GM20431 (cell line): ENCODE data around the gene DNAH10.

Experiments used
- in situ Hi-C: fragments of 300-500 bp; cut with MseI, MboI; formaldehyde crosslinking; loops from one replicate; pipeline ENCODE4 v1.15.0; 2020; ENCODE audit warnings: low sequenced_read_pairs; ENCODE audit not compliant: unreplicated experiment

The DNAH10 gene, protein sequence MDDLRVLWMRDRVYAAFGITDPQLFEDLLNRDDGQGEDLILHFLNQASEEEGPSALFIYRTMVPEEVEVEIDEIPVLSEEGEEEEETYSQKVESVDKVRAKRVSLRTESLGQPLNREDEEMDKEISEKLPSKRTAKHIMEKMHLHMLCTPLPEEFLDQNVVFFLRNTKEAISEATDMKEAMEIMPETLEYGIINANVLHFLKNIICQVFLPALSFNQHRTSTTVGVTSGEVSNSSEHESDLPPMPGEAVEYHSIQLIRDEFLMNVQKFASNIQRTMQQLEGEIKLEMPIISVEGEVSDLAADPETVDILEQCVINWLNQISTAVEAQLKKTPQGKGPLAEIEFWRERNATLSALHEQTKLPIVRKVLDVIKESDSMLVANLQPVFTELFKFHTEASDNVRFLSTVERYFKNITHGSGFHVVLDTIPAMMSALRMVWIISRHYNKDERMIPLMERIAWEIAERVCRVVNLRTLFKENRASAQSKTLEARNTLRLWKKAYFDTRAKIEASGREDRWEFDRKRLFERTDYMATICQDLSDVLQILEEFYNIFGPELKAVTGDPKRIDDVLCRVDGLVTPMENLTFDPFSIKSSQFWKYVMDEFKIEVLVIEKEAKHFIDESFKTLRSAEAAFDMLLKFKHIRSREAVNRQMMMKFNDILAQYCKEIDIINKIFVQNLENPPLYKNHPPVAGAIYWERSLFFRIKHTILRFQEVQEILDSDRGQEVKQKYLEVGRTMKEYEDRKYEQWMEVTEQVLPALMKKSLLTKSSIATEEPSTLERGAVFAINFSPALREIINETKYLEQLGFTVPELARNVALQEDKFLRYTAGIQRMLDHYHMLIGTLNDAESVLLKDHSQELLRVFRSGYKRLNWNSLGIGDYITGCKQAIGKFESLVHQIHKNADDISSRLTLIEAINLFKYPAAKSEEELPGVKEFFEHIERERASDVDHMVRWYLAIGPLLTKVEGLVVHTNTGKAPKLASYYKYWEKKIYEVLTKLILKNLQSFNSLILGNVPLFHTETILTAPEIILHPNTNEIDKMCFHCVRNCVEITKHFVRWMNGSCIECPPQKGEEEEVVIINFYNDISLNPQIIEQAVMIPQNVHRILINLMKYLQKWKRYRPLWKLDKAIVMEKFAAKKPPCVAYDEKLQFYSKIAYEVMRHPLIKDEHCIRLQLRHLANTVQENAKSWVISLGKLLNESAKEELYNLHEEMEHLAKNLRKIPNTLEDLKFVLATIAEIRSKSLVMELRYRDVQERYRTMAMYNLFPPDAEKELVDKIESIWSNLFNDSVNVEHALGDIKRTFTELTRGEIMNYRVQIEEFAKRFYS (N-terminal part only)

DNA sequence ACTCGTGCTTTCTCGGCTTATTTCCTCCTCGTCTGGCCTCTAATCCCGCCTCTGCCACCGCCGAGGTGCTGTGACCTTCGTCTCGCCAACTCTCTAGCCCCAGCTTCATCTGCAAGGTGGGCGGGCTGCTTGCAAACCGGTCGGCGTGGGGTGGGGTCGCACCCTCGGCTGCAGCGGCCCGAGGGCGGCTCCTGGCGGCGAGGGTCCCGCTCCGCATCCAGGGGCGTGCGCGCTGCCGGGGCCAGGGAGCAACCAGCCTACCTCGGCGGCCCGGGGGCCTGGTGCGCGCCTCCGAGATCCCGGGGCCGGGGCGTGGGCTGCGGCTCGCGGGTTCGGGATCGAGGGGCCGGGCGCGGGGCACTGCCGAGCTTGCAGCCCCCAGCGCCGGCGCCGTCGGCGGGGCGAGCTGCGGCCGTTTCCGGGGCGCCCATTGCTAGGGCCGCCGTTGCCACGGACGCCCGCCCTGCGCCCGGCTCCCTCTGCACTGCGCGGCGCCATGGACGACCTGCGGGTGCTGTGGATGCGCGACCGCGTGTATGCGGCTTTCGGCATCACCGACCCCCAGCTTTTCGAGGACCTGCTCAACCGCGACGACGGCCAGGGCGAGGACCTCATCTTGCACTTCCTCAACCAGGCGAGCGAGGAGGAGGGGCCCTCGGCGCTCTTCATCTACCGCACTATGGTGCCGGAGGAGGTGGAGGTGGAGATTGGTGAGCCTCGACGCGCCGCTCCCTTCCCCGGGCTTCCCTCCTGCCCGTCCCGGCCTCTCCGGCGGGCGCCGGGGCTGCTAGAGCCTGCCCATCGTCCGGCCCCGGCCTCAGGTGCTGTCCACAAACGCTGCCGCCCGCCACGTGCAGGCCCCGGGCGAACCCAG lies at the start of gene DNAH10:
Gene DNAH10, plus strand, starts transcription at position 461 of the 874 bp plus-strand sequence. Its CDS starts 36 bp downstream, at position 497.
- in situ Hi-C loops: no loop called here

GRCh38 chr12:123712780-123713319 lies 49.3 kb upstream of the DNAH10 start:
- in situ Hi-C loops: no loop called here

GRCh38 chr12:123713398-123713797 lies 48.7 kb upstream of the DNAH10 start:
- in situ Hi-C loops: no loop called here

- in situ Hi-C loops: no loop called here
Measured at GRCh38 chr12:123713823-123714585, 48.1 kb upstream of the DNAH10 start.

- in situ Hi-C loops: no loop called here
Measured at GRCh38 chr12:123715195-123715594, 46.9 kb upstream of the DNAH10 start.

GRCh38 chr12:123717350-123717749 lies 44.8 kb upstream of the DNAH10 start:
- in situ Hi-C loops: no loop called here

DNA sequence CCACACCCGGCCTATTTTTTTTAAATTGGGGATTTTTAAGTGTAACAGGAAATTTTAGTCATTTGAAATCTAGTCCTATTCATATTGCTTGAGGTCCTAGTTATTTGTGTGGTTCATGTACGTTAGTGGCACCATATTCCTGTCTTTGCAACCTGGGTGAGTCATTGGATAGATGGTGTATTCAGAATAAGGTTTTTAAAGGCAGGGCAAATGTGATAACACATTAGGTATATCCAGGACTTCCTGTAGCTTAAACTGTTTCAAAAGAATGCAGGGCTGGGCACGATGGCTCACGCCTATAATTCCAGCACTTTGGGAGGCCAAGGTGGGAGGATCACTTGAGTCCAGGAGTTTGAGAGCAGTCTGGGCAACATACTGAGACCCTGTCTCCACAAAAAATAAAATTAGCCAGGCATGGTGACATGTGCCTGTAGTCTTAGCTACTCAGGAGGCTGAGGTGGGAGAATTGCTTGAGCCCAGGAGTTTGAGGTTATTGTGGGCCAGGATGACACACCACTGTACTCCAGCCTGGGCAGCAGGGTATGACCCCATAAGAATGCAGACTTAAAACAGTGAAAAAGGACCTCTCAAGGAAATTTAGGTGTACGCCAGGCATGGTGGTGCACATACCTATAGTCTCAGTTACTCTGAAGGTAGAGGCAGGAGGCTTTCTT lies 41.8 kb upstream of the DNAH10 start:
- in situ Hi-C loops: no loop called here

- in situ Hi-C loops: no loop called here
Measured at GRCh38 chr12:123721245-123721644, 40.9 kb upstream of the DNAH10 start.

GRCh38 chr12:123723011-123723410 lies 39.1 kb upstream of the DNAH10 start:
- in situ Hi-C loops: no loop called here

DNA sequence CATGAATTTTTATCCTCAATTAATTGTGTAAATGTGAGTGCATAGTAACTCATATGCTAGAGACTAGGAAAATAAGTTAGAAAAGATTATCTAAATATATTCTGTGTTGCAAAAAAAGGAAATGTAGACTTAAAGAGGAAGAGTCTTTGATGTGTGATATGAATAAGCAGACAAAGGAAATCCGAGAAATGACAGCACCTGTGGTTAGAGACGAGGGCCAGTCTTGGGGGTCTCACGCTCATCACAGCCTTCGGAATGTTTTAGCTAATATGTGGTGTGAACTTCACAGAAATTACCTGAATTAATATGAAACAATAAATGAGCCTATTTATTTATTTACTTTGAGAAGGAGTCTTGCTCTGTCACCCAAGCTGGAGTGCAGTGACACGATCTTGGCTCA lies 38.3 kb upstream of the DNAH10 start:
- in situ Hi-C loops: no loop called here

DNA sequence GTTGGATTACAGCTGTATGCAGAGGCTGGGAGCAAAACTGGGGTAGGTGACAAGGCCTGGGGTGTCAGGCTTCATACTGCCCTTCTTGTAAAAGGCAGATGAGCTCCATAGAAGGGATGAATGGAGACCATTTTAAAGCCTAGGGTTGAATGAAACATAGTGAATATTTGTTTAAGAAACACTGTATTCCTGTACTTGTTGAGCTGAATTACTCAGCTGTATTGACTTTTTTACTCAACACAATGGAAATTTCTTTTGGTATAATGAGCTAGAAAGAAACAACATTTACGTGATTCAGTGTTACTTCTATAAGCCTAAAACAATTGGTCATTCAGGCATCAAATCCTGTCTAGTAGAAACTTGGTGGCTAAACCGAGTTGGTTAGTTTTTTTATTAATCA lies 35.9 kb upstream of the DNAH10 start:
- in situ Hi-C loops: no loop called here

GRCh38 chr12:123726962-123727361 lies 35.1 kb upstream of the DNAH10 start:
- in situ Hi-C loops: no loop called here

- in situ Hi-C loops: no loop called here
Measured at GRCh38 chr12:123727878-123728277, 34.2 kb upstream of the DNAH10 start.

- in situ Hi-C loops: no loop called here
Measured at GRCh38 chr12:123731596-123731995, 30.5 kb upstream of the DNAH10 start.

DNA sequence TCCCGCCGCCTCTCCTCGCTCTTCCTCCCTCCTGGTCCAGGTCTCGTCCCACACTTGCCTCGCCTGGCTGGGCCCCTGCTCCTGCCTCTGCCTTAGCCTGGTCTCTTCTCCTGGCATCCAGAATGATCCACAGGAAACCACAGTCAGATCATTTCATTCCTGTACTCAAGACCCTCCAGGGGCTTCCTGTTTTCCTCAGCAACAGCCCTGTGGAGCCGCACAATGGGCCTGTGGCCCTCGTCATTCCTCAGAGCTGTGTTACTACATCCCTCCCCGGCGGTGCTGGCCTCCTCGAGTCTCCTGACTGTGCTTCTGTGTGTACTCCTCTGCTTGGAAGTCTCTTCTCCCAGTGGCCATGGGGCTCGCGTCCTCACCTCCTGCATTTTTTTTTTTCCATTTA lies 29.9 kb upstream of the DNAH10 start:
- in situ Hi-C loops: no loop called here

DNA sequence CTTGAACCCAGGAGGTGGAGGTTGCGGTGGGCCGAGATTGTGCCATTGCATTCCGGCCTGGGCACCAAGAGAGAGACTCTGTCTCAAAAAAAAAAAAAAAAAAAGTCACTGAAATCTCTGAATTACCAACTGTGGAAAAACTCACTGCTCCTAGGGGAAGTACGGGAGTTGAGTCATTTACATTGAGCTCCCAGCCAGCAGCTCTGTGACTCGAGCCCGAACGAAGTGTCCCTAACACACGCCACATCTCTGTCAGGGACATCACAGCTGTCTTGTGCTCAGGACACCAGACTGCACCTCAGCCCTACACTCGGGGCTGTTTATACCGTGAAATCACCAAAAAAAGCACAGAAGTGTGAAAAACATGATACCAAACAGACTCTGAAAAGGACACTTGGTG lies 28.9 kb upstream of the DNAH10 start:
- in situ Hi-C loops: no loop called here

GRCh38 chr12:123734268-123734667 lies 27.8 kb upstream of the DNAH10 start:
- in situ Hi-C loops: no loop called here
